Measurements from ENCODE around the gene TAF1D. TPM values are rescaled to one million over a fixed set of nuclear protein-coding genes. Genes with fewer than 3 reads are reported as not detected.
A peak's percentile ranks its signal among the peaks of the same experiment; 100 is the strongest.

The TAF1D gene
- total RNA-seq, 1 experiment from 2014 or later = 272 TPM

- H3K27ac ChIP-seq (ENCODE audit: insufficient read length, low read depth, low read length) = no peak overlapping the region
- no peak overlapping the region for H3T11ph ChIP-seq (ENCODE audit: low read length)
- no peaks in the 10 kb centered on the region for H3K27me3 ChIP-seq (ENCODE audit: insufficient read depth, low read length)
- no peak overlapping the region for H3K56ac ChIP-seq (ENCODE audit: insufficient read length, low read depth, low read length)
- no peak overlapping the region for H4K5ac ChIP-seq (ENCODE audit: insufficient read length, low read depth, low read length)
- H2BK20ac ChIP-seq (ENCODE audit: low read depth, low read length, poor library complexity, severe bottlenecking) = no peak overlapping the region
- H3K4me1 Mint-ChIP-seq = peaks cover 16 to 20% of the 10 kb centered on the region in 2 experiments
- no peak overlapping the region for H3K18ac ChIP-seq (ENCODE audit: insufficient read length, low read depth, low read length)
- H2BK5ac ChIP-seq (ENCODE audit: insufficient read length, low read length) = no peak overlapping the region
- peaks cover 53 to 86% (median 80%) of the 10 kb centered on the region in 3 experiments for H3K36me3 Mint-ChIP-seq (ENCODE audit: insufficient read depth in 1 of 3, low read depth in 3 of 3)
- H2BK12ac ChIP-seq (ENCODE audit: insufficient read length, low read depth, low read length) = no peak overlapping the region
- no peaks in the 10 kb centered on the region for H3K79me1 ChIP-seq (ENCODE audit: insufficient read depth, low read depth, low read length, poor library complexity, severe bottlenecking)
- no peak for TF ChIP-seq CTCF (conservative IDR thresholded peaks at IDR 0.05)
- H2BK15ac ChIP-seq (ENCODE audit: low read depth, low read length) = no peak overlapping the region
- H3K79me2 ChIP-seq (ENCODE audit: insufficient read depth, low read length) = no peaks in the 10 kb centered on the region
- H3K9ac ChIP-seq (ENCODE audit: extremely low read depth, insufficient read length, low read length) = no peak overlapping the region
- no peak overlapping the region for H2AFZ ChIP-seq (ENCODE audit: low read length)
- H3K4me3 Mint-ChIP-seq = no peak overlapping the region
- H2BK120ac ChIP-seq (ENCODE audit: low read depth, low read length, poor library complexity, severe bottlenecking) = no peak overlapping the region
- no peaks in the 10 kb centered on the region for H3K4me1 ChIP-seq (ENCODE audit: insufficient read depth, low read length)
- no peak overlapping the region for H2AK5ac ChIP-seq (ENCODE audit: insufficient read length, low read length)
- no peak for DNase-seq
- H3K4me2 ChIP-seq (ENCODE audit: insufficient read depth, insufficient read length, low read length) = no peak overlapping the region
- H3K14ac ChIP-seq (ENCODE audit: insufficient read depth, low read length) = no peak overlapping the region
- H3K23me2 ChIP-seq (ENCODE audit: insufficient read length, low read depth, low read length, poor library complexity, severe bottlenecking) = no peaks in the 10 kb centered on the region
- no peak overlapping the region for H4K91ac ChIP-seq (ENCODE audit: insufficient read length, low read depth, low read length)
- H4K20me1 ChIP-seq (ENCODE audit: control insufficient read depth, insufficient read depth, insufficient read length) = no peaks in the 10 kb centered on the region
- 0 out of 7 replicates have a peak overlapping the region, but pooled peaks of 1 of the 3 experiments have one; percentile 15 for H3K27ac Mint-ChIP-seq
- no peaks in the 10 kb centered on the region for H3K27me3 Mint-ChIP-seq (ENCODE audit: low read depth)
- H4K8ac ChIP-seq (replicated peaks; ENCODE audit: insufficient read length, low read depth, low read length) = no peak overlapping the region
- H3K23ac ChIP-seq (ENCODE audit: insufficient read length, low read depth, low read length) = no peak overlapping the region
- H3K9me3 Mint-ChIP-seq = peaks cover 21 to 22% of the 10 kb centered on the region in 2 experiments; a peak in 4 of 5 replicates
- no peak overlapping the region for H3K4ac ChIP-seq (ENCODE audit: low read depth, low read length)
- H3K9me3 ChIP-seq (ENCODE audit: control insufficient read depth, low read depth, low read length) = no peaks in the 10 kb centered on the region
Observed at GRCh38 chr11:93712678-93713077, 28.6 kb downstream of the TAF1D start.
